Measurements from ENCODE around the gene FMNL3. TPM values are rescaled to one million over a fixed set of nuclear protein-coding genes. Genes with fewer than 3 reads are reported as not detected.

The FMNL3 gene
- total and polyA plus RNA-seq, 7 experiments from 2014 or later, result 10.4 to 40.4 (median 37.8) TPM

DNA sequence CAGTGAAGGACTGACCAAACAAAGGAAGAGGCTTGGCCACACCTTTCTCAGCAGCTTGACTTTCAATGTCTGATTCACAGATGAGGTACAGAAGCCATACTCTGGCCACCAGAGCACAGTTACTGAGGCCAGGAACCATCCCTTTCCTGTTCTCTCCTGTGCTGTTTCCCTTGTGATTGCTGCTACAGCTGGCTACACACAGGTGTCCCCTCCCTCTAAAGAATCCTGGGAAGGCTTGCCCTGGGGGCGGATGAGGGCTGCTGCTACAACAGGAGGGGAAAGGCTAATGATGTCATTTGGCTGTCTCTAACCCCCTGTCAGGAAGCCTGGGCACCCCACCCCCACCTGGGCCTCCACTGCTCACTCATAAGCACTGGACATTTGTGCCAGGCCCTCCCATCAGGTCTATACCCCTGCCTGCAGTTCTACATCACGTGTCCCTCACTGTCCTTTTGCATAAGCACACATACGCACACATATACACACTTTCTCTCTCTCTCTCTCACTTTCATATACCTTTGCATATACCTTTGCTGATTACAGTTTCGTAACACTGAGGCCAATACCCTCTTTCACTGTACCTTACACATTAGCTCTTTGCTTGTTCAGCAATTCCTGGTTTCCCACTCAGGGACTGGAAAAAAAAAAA is 42.5 kb downstream of the FMNL3 start:
- intact Hi-C loops (cut with micrococcal nuclease), result no loop called here
- Histone ChIP-seq H3K27me3 (ENCODE audit: control insufficient read depth in 2 of 2, insufficient read depth in 2 of 2, low read length in 2 of 2) (no peaks in the 10 kb centered on the region), H3K4me1 (ENCODE audit: control insufficient read depth in 2 of 2, insufficient read depth in 2 of 2, low read length in 2 of 2) (peaks cover 44 to 88% of the 10 kb centered on the region in 2 donors), H3K36me3 (ENCODE audit: control insufficient read depth in 2 of 3, insufficient read depth in 3 of 3, low read length in 3 of 3) (peaks cover 0 to 16% (median 2%) of the 10 kb centered on the region in 3 experiments), H3K9me3 (ENCODE audit: control insufficient read depth in 2 of 3, low read length in 3 of 3) (no peaks in the 10 kb centered on the region), H3K27ac (ENCODE audit: low read depth, low read length) (peak overlapping the region; percentile 1), H3K4me3 (ENCODE audit: low read length) (no peak overlapping the region)
- CTCF ChIA-PET, result interaction anchor here (0.6 to 5.1 kb wide), 8 partner anchors 8 to 108 kb away, joined by 3 to 39 read pairs (median 12); partner anchors contain the start of gene FMNL3
- H3K27me3 Mint-ChIP-seq, result no peaks in the 10 kb centered on the region
- POLR2A ChIA-PET, result interaction anchor here (0.5 to 5.5 kb wide), 8 partner anchors 11 to 1652 kb away, joined by 3 to 56 read pairs (median 10); partner anchors contain the start of genes FMNL3 and TMBIM6
- peak overlapping the region in 9 of 10 donors; percentile 7 to 94 (median 57) for H3K4me3 Mint-ChIP-seq
- no peak for DNase-seq
- ATAC-seq, result no peak
- H3K9me3 Mint-ChIP-seq, result peaks cover 0 to 2% (median 0%) of the 10 kb centered on the region in 11 donors
- peak overlapping the region; percentile 21 to 100 (median 96) for H3K27ac Mint-ChIP-seq
- peaks cover 15 to 51% (median 34%) of the 10 kb centered on the region in 5 donors for H3K36me3 Mint-ChIP-seq
- peaks cover 62 to 100% (median 98%) of the 10 kb centered on the region in 7 donors for H3K4me1 Mint-ChIP-seq

DNA sequence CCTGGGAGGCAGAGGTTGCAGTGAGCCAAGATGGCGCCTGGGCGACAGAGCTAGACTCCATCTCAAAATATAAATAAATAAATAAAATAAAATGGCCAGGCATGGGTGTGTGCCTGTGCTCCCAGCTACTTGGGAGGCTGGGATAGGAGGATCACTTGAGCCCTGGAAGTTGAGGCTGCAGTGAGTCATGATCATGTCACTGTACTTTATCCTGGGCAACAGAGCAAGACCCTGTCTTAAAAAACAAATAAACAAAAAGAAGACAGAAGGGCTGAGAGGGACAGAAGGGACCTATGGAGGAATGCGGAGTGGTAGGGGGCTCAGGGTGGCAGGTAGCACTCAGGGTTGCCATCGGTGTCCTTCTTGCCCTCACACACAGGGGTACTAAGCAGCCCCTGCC is 43.0 kb downstream of the FMNL3 start:
- H3K36me3 Mint-ChIP-seq, result peaks cover 15 to 54% (median 36%) of the 10 kb centered on the region in 5 donors
- POLR2A ChIA-PET, result interaction anchor here (0.8 to 5.5 kb wide), 8 partner anchors 8 to 77 kb away, joined by 3 to 56 read pairs (median 16); partner anchors contain the start of genes FMNL3 and TMBIM6

DNA sequence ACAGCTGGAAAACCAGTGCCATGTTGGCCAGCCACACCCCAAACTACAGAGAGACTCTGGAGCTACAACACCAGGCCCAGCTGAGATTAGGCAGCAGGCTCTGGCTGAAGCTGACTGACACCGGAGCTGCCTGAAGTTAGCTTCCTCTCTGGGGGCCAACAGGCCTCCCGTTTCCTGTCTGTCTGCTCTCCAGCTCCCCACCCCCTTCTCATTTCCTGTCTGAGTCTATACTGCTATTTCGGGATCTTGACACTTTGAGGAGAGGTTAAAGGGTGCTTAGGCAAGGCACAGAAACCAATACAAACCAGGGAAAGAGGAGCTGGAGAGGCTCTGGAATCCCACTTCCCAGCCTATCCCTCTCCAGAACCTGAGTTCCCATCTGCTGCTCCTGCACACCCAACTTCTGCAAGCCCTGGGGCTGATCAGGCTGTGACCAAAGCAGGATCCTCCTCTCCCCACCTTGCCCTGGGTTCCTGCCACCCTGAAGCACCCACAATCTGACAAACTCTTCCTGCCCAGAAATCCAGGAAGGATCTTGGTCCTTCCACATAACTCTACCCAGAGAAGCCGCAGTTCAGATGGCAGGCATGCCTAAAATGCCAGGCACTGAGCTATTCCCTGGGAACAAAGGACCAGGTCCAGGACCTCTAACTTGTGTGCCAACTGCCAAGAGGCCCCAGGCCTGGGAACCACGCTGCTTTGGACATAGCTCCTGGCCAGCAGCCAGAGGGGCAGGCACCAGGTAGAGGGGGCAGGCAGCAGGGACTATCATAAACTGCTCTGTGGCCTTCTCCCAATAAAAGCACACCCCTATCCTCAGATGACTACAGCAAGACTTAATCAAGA is 44.0 kb downstream of the FMNL3 start:
- Mint-ChIP-seq H3K27me3 (no peaks in the 10 kb centered on the region), H3K36me3 (peaks cover 15 to 59% (median 37%) of the 10 kb centered on the region in 5 donors), H3K4me1 (peaks cover 59 to 96% (median 91%) of the 10 kb centered on the region in 7 donors), H3K27ac (peak overlapping the region; percentile 92 to 100 (median 98)), H3K9me3 (peaks cover 0 to 2% (median 0%) of the 10 kb centered on the region in 11 donors), H3K4me3 (peak overlapping the region; percentile 81 to 94 (median 86))
- H3K9me3 ChIP-seq (ENCODE audit: control insufficient read depth in 2 of 3, low read length in 3 of 3), result no peaks in the 10 kb centered on the region
- no peaks in the 10 kb centered on the region for H3K27me3 ChIP-seq (ENCODE audit: control insufficient read depth in 2 of 2, insufficient read depth in 2 of 2, low read length in 2 of 2)
- DNase-seq (peak; percentile 31 to 93 (median 85)), ATAC-seq (peak; percentile 97)
- peaks cover 44 to 76% of the 10 kb centered on the region in 2 donors for H3K4me1 ChIP-seq (ENCODE audit: control insufficient read depth in 2 of 2, insufficient read depth in 2 of 2, low read length in 2 of 2)
- POLR2A ChIA-PET, result interaction anchor here (0.7 to 5.5 kb wide), 15 partner anchors 9 to 165 kb away, joined by 3 to 56 read pairs (median 10); partner anchors contain the start of genes FMNL3, NCKAP5L and TMBIM6
- H3K27ac ChIP-seq (ENCODE audit: low read depth, low read length), result peak overlapping the region; percentile 77
- CTCF ChIA-PET, result interaction anchor here (0.6 to 5.1 kb wide), 12 partner anchors 10 to 78 kb away, joined by 3 to 39 read pairs (median 6); partner anchors contain the start of genes FMNL3 and TMBIM6
- H3K36me3 ChIP-seq (ENCODE audit: control insufficient read depth in 2 of 3, insufficient read depth in 3 of 3, low read length in 3 of 3), result peaks cover 0 to 23% (median 5%) of the 10 kb centered on the region in 3 experiments
- intact Hi-C loops (cut with micrococcal nuclease), result loop anchor here (1.0 to 2.0 kb wide), 6 partner anchors 8 to 78 kb away; partner anchors contain the start of genes FMNL3 (in 2 of the 2) and TMBIM6 (in 1 of the 2)
- H3K4me3 ChIP-seq (ENCODE audit: low read length), result peak overlapping the region; percentile 56

More for the DNA sequence above, 43.0 kb downstream of the FMNL3 start:
- DNase-seq, result no peak
- peaks cover 44 to 85% of the 10 kb centered on the region in 2 donors for H3K4me1 ChIP-seq (ENCODE audit: control insufficient read depth in 2 of 2, insufficient read depth in 2 of 2, low read length in 2 of 2)
- H3K36me3 ChIP-seq (ENCODE audit: control insufficient read depth in 2 of 3, insufficient read depth in 3 of 3, low read length in 3 of 3), result peaks cover 0 to 20% (median 5%) of the 10 kb centered on the region in 3 experiments
- H3K4me3 ChIP-seq (ENCODE audit: low read length), result no peak overlapping the region
- H3K27ac ChIP-seq (ENCODE audit: low read depth, low read length), result peak overlapping the region; percentile 1
- Mint-ChIP-seq H3K27ac (peak overlapping the region; percentile 21 to 100 (median 98)), H3K9me3 (peaks cover 0 to 2% (median 0%) of the 10 kb centered on the region in 11 donors), H3K4me3 (peak overlapping the region in 8 of 10 donors; percentile 7 to 94 (median 61)), H3K27me3 (no peaks in the 10 kb centered on the region), H3K4me1 (peaks cover 59 to 98% (median 95%) of the 10 kb centered on the region in 7 donors)
- intact Hi-C loops (cut with micrococcal nuclease), result no loop called here
- no peaks in the 10 kb centered on the region for H3K9me3 ChIP-seq (ENCODE audit: control insufficient read depth in 2 of 3, low read length in 3 of 3)
- ATAC-seq, result no peak
- CTCF ChIA-PET, result interaction anchor here (0.6 to 5.1 kb wide), 8 partner anchors 9 to 109 kb away, joined by 3 to 39 read pairs (median 14); partner anchors contain the start of gene FMNL3
- no peaks in the 10 kb centered on the region for H3K27me3 ChIP-seq (ENCODE audit: control insufficient read depth in 2 of 2, insufficient read depth in 2 of 2, low read length in 2 of 2)

DNA sequence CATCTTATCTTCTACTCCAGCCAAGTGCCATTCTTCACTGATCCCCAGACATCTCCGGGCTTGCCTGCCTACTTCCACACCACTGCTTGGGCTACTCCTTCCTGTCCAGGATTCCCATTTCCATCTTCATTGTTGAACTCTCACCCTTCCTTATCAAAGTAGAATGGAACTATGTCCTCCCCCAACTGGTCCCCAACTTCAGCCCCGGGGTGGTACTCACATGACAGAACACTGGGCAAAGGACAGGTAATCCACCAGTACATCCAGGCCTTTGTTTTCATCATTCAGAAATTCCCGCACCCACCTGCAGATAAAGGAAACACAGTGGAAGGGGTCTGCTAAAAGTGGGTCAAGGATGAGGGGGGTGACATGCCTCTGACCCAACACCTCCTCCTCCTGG is 45.5 kb downstream of the FMNL3 start:
- ATAC-seq (no peak), DNase-seq (no peak)
- Mint-ChIP-seq H3K4me3 (peak overlapping the region; percentile 59 to 94 (median 84)), H3K27ac (peak overlapping the region; percentile 92 to 100 (median 98)), H3K4me1 (peaks cover 58 to 96% (median 91%) of the 10 kb centered on the region in 7 donors), H3K27me3 (no peaks in the 10 kb centered on the region), H3K36me3 (peaks cover 20 to 60% (median 44%) of the 10 kb centered on the region in 5 donors), H3K9me3 (peaks cover 0 to 2% (median 0%) of the 10 kb centered on the region in 11 donors)
- ChIA-PET POLR2A (interaction anchor here (1.4 to 5.5 kb wide), 6 partner anchors 9 to 43 kb away, joined by 6 to 56 read pairs (median 20); partner anchors contain the start of gene FMNL3), CTCF (interaction anchor here (1.3 to 5.1 kb wide), 5 partner anchors 8 to 48 kb away, joined by 4 to 39 read pairs (median 7); no protein-coding TSS in a partner anchor)
- no peak overlapping the region for H3K4me3 ChIP-seq (ENCODE audit: low read length)
- H3K9me3 ChIP-seq (ENCODE audit: control insufficient read depth in 2 of 3, low read length in 3 of 3), result no peaks in the 10 kb centered on the region
- peak overlapping the region; percentile 77 for H3K27ac ChIP-seq (ENCODE audit: low read depth, low read length)
- intact Hi-C loops (cut with micrococcal nuclease), result loop anchor here (2.0 kb wide), 3 partner anchors 15 to 79 kb away; partner anchors contain the start of gene TMBIM6 (in 1 of the 2)
- no peaks in the 10 kb centered on the region for H3K27me3 ChIP-seq (ENCODE audit: control insufficient read depth in 2 of 2, insufficient read depth in 2 of 2, low read length in 2 of 2)
- peaks cover 44 to 64% of the 10 kb centered on the region in 2 donors for H3K4me1 ChIP-seq (ENCODE audit: control insufficient read depth in 2 of 2, insufficient read depth in 2 of 2, low read length in 2 of 2)
- H3K36me3 ChIP-seq (ENCODE audit: control insufficient read depth in 2 of 3, insufficient read depth in 3 of 3, low read length in 3 of 3), result peaks cover 0 to 31% (median 5%) of the 10 kb centered on the region in 3 experiments

DNA sequence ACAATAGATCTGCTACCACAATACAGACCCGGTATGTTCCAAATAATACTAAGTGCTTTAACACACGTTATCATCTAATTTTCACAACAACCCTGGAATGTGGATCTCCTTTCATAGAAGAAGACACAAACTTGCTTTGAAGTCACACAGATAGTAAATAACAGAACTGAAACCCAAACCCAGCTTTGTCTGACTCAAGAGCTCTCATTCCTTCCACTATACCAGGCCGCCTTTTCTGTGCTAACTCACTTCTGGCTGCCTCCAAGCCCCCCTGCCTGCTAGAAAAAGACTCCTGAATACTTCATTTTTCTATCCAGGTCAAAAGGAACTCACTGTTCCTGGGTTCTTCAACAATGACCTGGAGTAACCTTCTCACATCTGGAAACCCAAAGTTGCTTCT is 46.0 kb downstream of the FMNL3 start:
- CTCF ChIA-PET, result interaction anchor here (0.6 to 5.1 kb wide), 5 partner anchors 9 to 46 kb away, joined by 3 to 39 read pairs (median 4); partner anchors contain the start of gene FMNL3
- H3K4me3 Mint-ChIP-seq, result peak overlapping the region; percentile 59 to 94 (median 84)
- ATAC-seq, result no peak

More for the DNA sequence above, 46.0 kb downstream of the FMNL3 start:
- peaks cover 44 to 69% of the 10 kb centered on the region in 2 donors for H3K4me1 ChIP-seq (ENCODE audit: control insufficient read depth in 2 of 2, insufficient read depth in 2 of 2, low read length in 2 of 2)
- H3K27me3 Mint-ChIP-seq, result no peaks in the 10 kb centered on the region
- POLR2A ChIA-PET, result interaction anchor here (1.0 to 5.5 kb wide), 4 partner anchors 11 to 80 kb away, joined by 3 to 56 read pairs (median 18); partner anchors contain the start of genes FMNL3, PRPF40B and TMBIM6
- no peak for DNase-seq
- H3K36me3 Mint-ChIP-seq, result peaks cover 20 to 62% (median 48%) of the 10 kb centered on the region in 5 donors
- no peak overlapping the region for H3K4me3 ChIP-seq (ENCODE audit: low read length)
- peaks cover 0 to 2% (median 0%) of the 10 kb centered on the region in 11 donors for H3K9me3 Mint-ChIP-seq
- intact Hi-C loops (cut with micrococcal nuclease), result no loop called here
- peaks cover 0 to 31% (median 5%) of the 10 kb centered on the region in 3 experiments for H3K36me3 ChIP-seq (ENCODE audit: control insufficient read depth in 2 of 3, insufficient read depth in 3 of 3, low read length in 3 of 3)
- H3K27ac Mint-ChIP-seq, result peak overlapping the region; percentile 92 to 100 (median 98)
- H3K9me3 ChIP-seq (ENCODE audit: control insufficient read depth in 2 of 3, low read length in 3 of 3), result no peaks in the 10 kb centered on the region
- H3K27ac ChIP-seq (ENCODE audit: low read depth, low read length), result no peak overlapping the region
- no peaks in the 10 kb centered on the region for H3K27me3 ChIP-seq (ENCODE audit: control insufficient read depth in 2 of 2, insufficient read depth in 2 of 2, low read length in 2 of 2)
- peaks cover 64 to 97% (median 91%) of the 10 kb centered on the region in 7 donors for H3K4me1 Mint-ChIP-seq
